HEK293T (cell line): ENCODE measurements around the gene HCN2.

Experiments
- BHLHE40 ChIP-seq: fragments of 450-650 bp; IDR thresholded peaks from 2 replicates; pipeline ENCODE4 v1.6.1; 2016; ENCODE audit warnings: mild to moderate bottlenecking, moderate library complexity, borderline replicate concordance
- CTBP1 ChIP-seq: fragments of 450-650 bp; IDR thresholded peaks from 2 replicates; pipeline ENCODE4 v1.6.1; 2016; ENCODE audit warnings: borderline replicate concordance
- FOXA1 ChIP-seq: fragments of 450-650 bp; IDR thresholded peaks from 2 replicates; pipeline ENCODE4 v1.6.1; 2016; ENCODE audit warnings: mild to moderate bottlenecking
- FOXK2 ChIP-seq: fragments of 450-650 bp; IDR thresholded peaks from 2 replicates; pipeline ENCODE4 v1.6.1; 2016; ENCODE audit warnings: mild to moderate bottlenecking
- FOXM1 ChIP-seq: fragments of 450-650 bp; IDR thresholded peaks from 2 replicates; pipeline ENCODE4 v1.6.1; 2017; ENCODE audit warnings: mild to moderate bottlenecking, borderline replicate concordance
- HDGF ChIP-seq: fragments of 450-650 bp; IDR thresholded peaks from 2 replicates; pipeline ENCODE4 v1.6.1; 2017; ENCODE audit warnings: antibody characterized with exemption, borderline replicate concordance
- NFRKB ChIP-seq: fragments of 450-650 bp; IDR thresholded peaks from 2 replicates; pipeline ENCODE4 v1.6.1; 2016; ENCODE audit warnings: mild to moderate bottlenecking, moderate library complexity
- SP1 ChIP-seq: fragments of 450-650 bp; IDR thresholded peaks from 2 replicates; pipeline ENCODE4 v1.6.1; 2017

DNA sequence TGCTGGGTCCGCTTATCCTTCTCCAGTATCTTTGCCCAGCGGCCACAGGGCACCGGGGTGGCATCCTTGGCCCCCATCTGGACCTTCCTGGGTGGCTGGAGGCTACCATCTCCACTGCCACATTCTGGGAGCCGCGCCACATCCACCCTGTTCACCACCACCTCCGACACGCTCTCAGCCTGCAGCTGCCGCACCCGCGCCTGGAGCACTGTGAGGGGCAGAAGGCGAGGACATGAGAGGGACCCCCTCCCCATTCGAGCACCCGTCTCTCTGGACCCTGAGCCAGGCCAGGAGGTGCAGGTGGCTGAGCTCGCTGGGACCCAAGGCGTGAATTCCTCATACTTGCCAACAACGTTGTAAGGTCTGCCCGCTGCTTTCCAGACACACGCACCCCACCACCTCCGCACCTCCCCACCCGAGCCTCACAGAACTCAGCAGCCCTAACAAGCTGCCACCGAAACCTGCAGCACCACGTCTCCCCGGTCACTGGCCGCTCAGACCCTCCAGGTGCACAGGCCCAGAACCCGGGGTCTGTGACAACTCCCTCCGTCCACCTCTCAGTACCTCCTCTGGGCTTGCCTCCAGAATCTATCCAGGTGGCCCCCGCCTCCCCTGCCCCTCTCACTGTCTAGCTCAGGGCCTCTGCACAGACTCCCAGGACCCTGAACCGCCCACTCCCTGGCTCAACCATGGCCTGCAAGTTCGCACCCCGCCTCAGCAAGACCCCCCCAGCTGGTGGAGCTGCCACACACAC is 40.5 kb downstream of the HCN2 start:
- no peak for TF ChIP-seq NFRKB
- TF ChIP-seq FOXK2, result no peak
- TF ChIP-seq BHLHE40, result no peak
- TF ChIP-seq SP1, result no peak
- TF ChIP-seq FOXM1, result no peak
- no peak for TF ChIP-seq HDGF
- no peak for TF ChIP-seq FOXA1
- TF ChIP-seq CTBP1, result no peak
